Mesenteric fat pad (tissue), 1 donor: ENCODE data around the gene ZBTB44. TPM values are rescaled to one million over a fixed set of nuclear protein-coding genes. Genes with fewer than 3 reads are reported as not detected.

ENCODE experiments used
- DNase-seq: peaks from one replicate; pipeline ENCODE4 v3.0.0-alpha.2; 2020; ENCODE audit warnings: low spot score
- total RNA-seq: library from RNA; stranded (reverse); fragmentation: NEBNext Ultra II Directional; extraction: Animal tissue kit (Norgen Biotek cat#: 25700); gene quantifications from one replicate; pipeline ENCODE4 v1.2.1, GENCODE V29; 2021
- donor health status: DM: yes; HTN: yes; CAD: no.

ZBTB44 gene
- total RNA-seq, 1 donor from 2014 or later = 35.2 TPM

- DNase-seq = no peak
These were observed 136.0 kb downstream of the ZBTB44 start for GRCh38 chr11:130178441-130179339.

- DNase-seq = no peak
These were observed 136.9 kb downstream of the ZBTB44 start for GRCh38 chr11:130177782-130178181.

Other genes starting within 250 kb of the ZBTB44 start
- gene APLP2, start 245.0 kb downstream of the ZBTB44 start, total RNA-seq = 298 TPM
- 13.3 TPM for gene ST14, start 155.1 kb downstream of the ZBTB44 start, total RNA-seq
- gene ADAMTS8, start 113.7 kb upstream of the ZBTB44 start, total RNA-seq = 0.42 TPM
- 61.2 TPM for gene ADAMTS15, start 133.7 kb upstream of the ZBTB44 start, total RNA-seq